H9 (cell line): ENCODE data around the gene SCO2. TPM values are rescaled to one million over a fixed set of nuclear protein-coding genes. Genes with fewer than 3 reads are reported as not detected.

Experiments
- DNase-seq: peaks from one replicate; pipeline ENCODE4 v3.0.0-alpha.2; 2017
- H2AFZ ChIP-seq: one replicate; pipeline ENCODE4 v1.6.1; 2013; ENCODE audit warnings: mild to moderate bottlenecking, low read length, control low read depth, moderate library complexity
- H2AK5ac ChIP-seq: 2 replicates; pipeline ENCODE4 v1.6.1; 2013; ENCODE audit warnings: low read length, control low read depth, mixed read lengths; ENCODE audit not compliant: insufficient read length
- H2BK120ac ChIP-seq: one replicate; pipeline ENCODE4 v1.6.1; 2013; ENCODE audit warnings: low read depth, mild to moderate bottlenecking, low read length, control low read depth, inconsistent platforms; ENCODE audit not compliant: poor library complexity, severe bottlenecking
- H2BK12ac ChIP-seq: 2 replicates; pipeline ENCODE4 v1.6.1; 2013; ENCODE audit warnings: low read length, control low read depth, mixed read lengths, low read depth; ENCODE audit not compliant: insufficient read length
- H2BK15ac ChIP-seq: 2 replicates; pipeline ENCODE4 v1.6.1; 2013; ENCODE audit warnings: low read depth, low read length, control low read depth
- H2BK20ac ChIP-seq: one replicate; pipeline ENCODE4 v1.6.1; 2013; ENCODE audit warnings: low read depth, mild to moderate bottlenecking, low read length, control low read depth, inconsistent platforms; ENCODE audit not compliant: poor library complexity, severe bottlenecking
- H2BK5ac ChIP-seq: 2 replicates; pipeline ENCODE4 v1.6.1; 2013; ENCODE audit warnings: low read length, control low read depth, mixed read lengths; ENCODE audit not compliant: insufficient read length
- H3K14ac ChIP-seq: 2 replicates; pipeline ENCODE4 v1.6.1; 2013; ENCODE audit warnings: low read length, control low read depth; ENCODE audit not compliant: insufficient read depth
- H3K18ac ChIP-seq: 2 replicates; pipeline ENCODE4 v1.6.1; 2013; ENCODE audit warnings: low read depth, mild to moderate bottlenecking, mixed read lengths, low read length, control low read depth; ENCODE audit not compliant: insufficient read length
- H3K23ac ChIP-seq: 2 replicates; pipeline ENCODE4 v1.6.1; 2013; ENCODE audit warnings: low read length, control low read depth, mixed read lengths, low read depth; ENCODE audit not compliant: insufficient read length
- H3K23me2 ChIP-seq: 2 replicates; pipeline ENCODE4 v1.6.1; 2013; ENCODE audit warnings: low read depth, mild to moderate bottlenecking, mixed read lengths, low read length, control low read depth; ENCODE audit not compliant: insufficient read length, poor library complexity, severe bottlenecking
- H3K27ac ChIP-seq: 2 replicates; pipeline ENCODE4 v1.5.1; 2013; ENCODE audit warnings: low read length, control low read depth, mixed read lengths, low read depth; ENCODE audit not compliant: insufficient read length
- H3K27me3 ChIP-seq: 2 replicates; pipeline ENCODE4 v1.6.1; 2013; ENCODE audit warnings: low read length, control low read depth, inconsistent platforms; ENCODE audit not compliant: insufficient read depth
- H3K4ac ChIP-seq: 2 replicates; pipeline ENCODE4 v1.6.1; 2013; ENCODE audit warnings: low read depth, mild to moderate bottlenecking, control low read depth, inconsistent platforms, low read length, moderate library complexity
- H3K4me1 ChIP-seq: 2 replicates; pipeline ENCODE4 v1.6.1; 2013; ENCODE audit warnings: low read length, control low read depth, inconsistent platforms; ENCODE audit not compliant: insufficient read depth
- H3K4me2 ChIP-seq: 2 replicates; pipeline ENCODE4 v1.6.1; 2013; ENCODE audit warnings: low read length, control low read depth, mixed read lengths; ENCODE audit not compliant: insufficient read length, insufficient read depth
- H3K56ac ChIP-seq: 2 replicates; pipeline ENCODE4 v1.6.1; 2013; ENCODE audit warnings: low read depth, mild to moderate bottlenecking, mixed read lengths, low read length, control low read depth; ENCODE audit not compliant: insufficient read length
- H3K79me1 ChIP-seq: 2 replicates; pipeline ENCODE4 v1.6.1; 2013; ENCODE audit warnings: low read depth, mild to moderate bottlenecking, moderate library complexity, low read length, control low read depth, inconsistent platforms; ENCODE audit not compliant: insufficient read depth, poor library complexity, severe bottlenecking
- H3K79me2 ChIP-seq: 2 replicates; pipeline ENCODE4 v1.6.1; 2013; ENCODE audit warnings: low read length, control low read depth, inconsistent platforms; ENCODE audit not compliant: insufficient read depth
- H3K9ac ChIP-seq: 2 replicates; pipeline ENCODE4 v1.6.1; 2013; ENCODE audit warnings: low read length, control low read depth, mixed read lengths; ENCODE audit not compliant: insufficient read length; ENCODE audit errors: extremely low read depth
- H3K9me3 ChIP-seq: one replicate; pipeline ENCODE4 v1.6.1; 2013; ENCODE audit warnings: low read depth, low read length, inconsistent platforms; ENCODE audit not compliant: control insufficient read depth
- H3T11ph ChIP-seq: one replicate; pipeline ENCODE4 v1.6.1; 2013; ENCODE audit warnings: mild to moderate bottlenecking, low read length, control low read depth, inconsistent platforms
- H4K20me1 ChIP-seq: one replicate; pipeline ENCODE4 v1.6.1; 2013; ENCODE audit not compliant: control insufficient read depth, insufficient read length, insufficient read depth
- H4K5ac ChIP-seq: 2 replicates; pipeline ENCODE4 v1.6.1; 2013; ENCODE audit warnings: low read depth, mild to moderate bottlenecking, mixed read lengths, low read length, control low read depth; ENCODE audit not compliant: insufficient read length
- H4K8ac ChIP-seq: replicated peaks from 2 replicates; pipeline ENCODE4 v1.6.1; 2013; ENCODE audit warnings: low read length, control low read depth, mixed read lengths, low read depth; ENCODE audit not compliant: insufficient read length
- H4K91ac ChIP-seq: 2 replicates; pipeline ENCODE4 v1.6.1; 2013; ENCODE audit warnings: low read depth, mild to moderate bottlenecking, moderate library complexity, mixed read lengths, low read length, control low read depth; ENCODE audit not compliant: insufficient read length
- H3K27ac Mint-ChIP-seq, 3 experiments: 2 replicates in 2 of 3; 3 replicates in 1 of 3; pipeline ENCODE4 v1.8.0; 2020 to 2021; ENCODE audit warnings: mixed read lengths in 3 of 3, mild to moderate bottlenecking in 1 of 3, moderate library complexity in 1 of 3
- H3K27me3 Mint-ChIP-seq: 2 replicates; pipeline ENCODE4 v1.8.0; 2021; ENCODE audit warnings: low read depth, mild to moderate bottlenecking, moderate library complexity, mixed read lengths
- H3K36me3 Mint-ChIP-seq, 3 experiments: 2 replicates in 2 of 3; 3 replicates in 1 of 3; pipeline ENCODE4 v1.8.0; 2020 to 2021; ENCODE audit warnings: low read depth in 3 of 3, mixed read lengths in 3 of 3; ENCODE audit not compliant: insufficient read depth in 1 of 3
- H3K4me1 Mint-ChIP-seq, 2 experiments: 2 replicates each; pipeline ENCODE4 v1.8.0; 2020; ENCODE audit warnings: mixed read lengths in 2 of 2
- H3K4me3 Mint-ChIP-seq, 2 experiments: 2 replicates in 1 of 2; 3 replicates in 1 of 2; pipeline ENCODE4 v1.8.0; 2020 to 2021; ENCODE audit warnings: mild to moderate bottlenecking in 2 of 2, mixed read lengths in 2 of 2, moderate library complexity in 1 of 2
- H3K9me3 Mint-ChIP-seq, 2 experiments: 2 replicates in 1 of 2; 3 replicates in 1 of 2; pipeline ENCODE4 v1.8.0; 2020; ENCODE audit warnings: mild to moderate bottlenecking in 2 of 2, mixed read lengths in 2 of 2, moderate library complexity in 1 of 2
- CTCF ChIP-seq: fragments of 200-600 bp; sonication (generic); conservative IDR thresholded peaks from 3 replicates; pipeline ENCODE4 v1.8.0; 2021; ENCODE audit warnings: antibody characterized with exemption, mild to moderate bottlenecking
- WGBS: extraction: QIAGEN DNeasy Blood & Tissue Kit; methylation state at CpG from one replicate; pipeline ENCODE4 v1.1.7; 2013; ENCODE audit warnings: missing lambda C conversion rate, low lambda C conversion rate, mixed read lengths; ENCODE audit not compliant: insufficient read length; ENCODE audit errors: extremely low coverage; 5-methylcytosine and 5-hydroxymethylcytosine counted together
- total RNA-seq: library from RNA; stranded (reverse); gene quantifications from 2 replicates; pipeline ENCODE4 v1.2.1, GENCODE V29; 2021

The SCO2 gene
- total RNA-seq, 1 experiment from 2014 or later, result 3.3 TPM

- Histone ChIP-seq H4K8ac (no peak overlapping the region), H3K14ac (no peak overlapping the region), H3K9ac (no peak overlapping the region), H3K4me2 (no peak overlapping the region), H3K23me2 (no peaks in the 10 kb centered on the region), H3K79me1 (no peaks in the 10 kb centered on the region), H3K27ac (no peak overlapping the region), H4K91ac (no peak overlapping the region), H4K20me1 (no peaks in the 10 kb centered on the region), H3K9me3 (no peaks in the 10 kb centered on the region), H2BK120ac (no peak overlapping the region), H2BK15ac (no peak overlapping the region), H2BK5ac (no peak overlapping the region), H3K56ac (no peak overlapping the region), H3K27me3 (no peaks in the 10 kb centered on the region), H2BK12ac (no peak overlapping the region), H3K4me1 (no peaks in the 10 kb centered on the region), H4K5ac (no peak overlapping the region), H2AK5ac (no peak overlapping the region), H3K18ac (no peak overlapping the region), H2AFZ (no peak overlapping the region), H2BK20ac (no peak overlapping the region), H3K4ac (no peak overlapping the region), H3K23ac (no peak overlapping the region), H3T11ph (no peak overlapping the region), H3K79me2 (no peaks in the 10 kb centered on the region)
- Mint-ChIP-seq H3K36me3 (peaks cover 13 to 79% (median 73%) of the 10 kb centered on the region in 3 experiments), H3K27me3 (no peaks in the 10 kb centered on the region; the same call in 1 of the 2 replicates), H3K4me3 (no peak overlapping the region), H3K4me1 (no peaks in the 10 kb centered on the region), H3K9me3 (no peaks in the 10 kb centered on the region), H3K27ac (no peak overlapping the region)
- WGBS, result no CpG with 5 or more reads among the region's 26 CpGs
- TF ChIP-seq CTCF, result no peak
- DNase-seq, result no peak
Measured at GRCh38 chr22:50573491-50574382, 48.3 kb upstream of the SCO2 start.
